PFSK-1 (cell line): ENCODE results near the gene EGLN1.

ENCODE experiments used
- FOXP2 ChIP-seq: optimal IDR thresholded peaks from 2 replicates; pipeline ENCODE3; 2011; ENCODE audit warnings: borderline replicate concordance, control low read depth, inconsistent platforms; ENCODE audit not compliant: insufficient read depth; ENCODE audit errors: extremely low read length, extremely low read depth
- POLR2AphosphoS5 ChIP-seq: IDR thresholded peaks from 2 replicates; pipeline ENCODE4 v1.6.1; 2012; ENCODE audit warnings: low read depth, mild to moderate bottlenecking, control low read depth, low read length, moderate library complexity
- REST ChIP-seq, 2 experiments: IDR thresholded peaks; 2 replicates each; pipeline versions ENCODE4 v1.6.1 to v1.8.0; 2011 to 2012; ENCODE audit warnings: low read depth in 2 of 2, low read length in 2 of 2, control low read depth in 1 of 2, inconsistent platforms in 1 of 2, mild to moderate bottlenecking in 1 of 2, moderate library complexity in 1 of 2; ENCODE audit not compliant: insufficient read depth in 1 of 2
- SIN3A ChIP-seq: IDR thresholded peaks from 2 replicates; pipeline ENCODE4 v1.6.1; 2012; ENCODE audit warnings: mild to moderate bottlenecking, low read length, moderate library complexity, borderline replicate concordance; ENCODE audit not compliant: insufficient read depth
- TAF1 ChIP-seq: IDR thresholded peaks from 2 replicates; pipeline ENCODE4 v1.6.1; 2012; ENCODE audit warnings: low read length, control low read depth, borderline replicate concordance; ENCODE audit not compliant: insufficient read depth

Gene EGLN1

GRCh38 chr1:231422798-231423309 lies 767 bp upstream of the EGLN1 start:
- TF ChIP-seq POLR2AphosphoS5 (no peak), TAF1 (peak; percentile 40; the same call in 1 of the 2 replicates)

GRCh38 chr1:231421546-231421970 lies 529 bp downstream of the EGLN1 start:
- TF ChIP-seq SIN3A: no peak
- TF ChIP-seq TAF1: no peak
- TF ChIP-seq FOXP2: no peak
- no peak for TF ChIP-seq REST (IDR thresholded peaks at IDR 0.05; ENCODE audit: insufficient read depth in 1 of 2, low read depth in 2 of 2, low read length in 2 of 2)
- TF ChIP-seq POLR2AphosphoS5: no peak

GRCh38 chr1:231420959-231421545 lies 1.0 kb downstream of the EGLN1 start:
- no peak for TF ChIP-seq SIN3A
- TF ChIP-seq TAF1: no peak
- TF ChIP-seq POLR2AphosphoS5: no peak
- no peak for TF ChIP-seq REST (IDR thresholded peaks at IDR 0.05; ENCODE audit: insufficient read depth in 1 of 2, low read depth in 2 of 2, low read length in 2 of 2)
- no peak for TF ChIP-seq FOXP2

- TF ChIP-seq SIN3A (peak; percentile 53; the same call in 1 of the 2 replicates), POLR2AphosphoS5 (no peak)
These were observed 1.7 kb downstream of the EGLN1 start for GRCh38 chr1:231420299-231420958.

- TF ChIP-seq TAF1: no peak
- no peak for TF ChIP-seq SIN3A
These were observed 2.3 kb downstream of the EGLN1 start for GRCh38 chr1:231419738-231420298.

- TF ChIP-seq POLR2AphosphoS5 (no peak), FOXP2 (no peak), SIN3A (no peak), TAF1 (no peak), REST (IDR thresholded peaks at IDR 0.05; ENCODE audit: insufficient read depth in 1 of 2, low read depth in 2 of 2, low read length in 2 of 2) (no peak)
These were observed 2.9 kb downstream of the EGLN1 start for GRCh38 chr1:231419147-231419546.

GRCh38 chr1:231418741-231419107 lies 3.4 kb downstream of the EGLN1 start:
- no peak for TF ChIP-seq REST (IDR thresholded peaks at IDR 0.05; ENCODE audit: insufficient read depth in 1 of 2, low read depth in 2 of 2, low read length in 2 of 2)
- no peak for TF ChIP-seq SIN3A
- TF ChIP-seq POLR2AphosphoS5: no peak
- TF ChIP-seq FOXP2: no peak
- TF ChIP-seq TAF1: no peak
